A673 (cell line): ENCODE measurements around the gene GSG1. TPM values are rescaled to one million over a fixed set of nuclear protein-coding genes. Genes with fewer than 3 reads are reported as not detected.

Experiments
- BruUV-seq: library from RNA; stranded (reverse); fragments of 400-500 nt; replicated peaks from 2 replicates; lab custom pipeline; 2021; lab: Mats Ljungman, UMichigan
- CTCF ChIA-PET: fragments of 300-600 bp; sonication (Branson Sonifier 250); formaldehyde crosslinking; loops from one replicate; lab custom pipeline; 2022; ENCODE audit warnings: antibody characterized with exemption; lab: Charles Lee
- POLR2A ChIA-PET: fragments of 300-600 bp; sonication (Branson Sonifier 250); formaldehyde crosslinking; loops from one replicate; lab custom pipeline; 2022; ENCODE audit warnings: antibody characterized with exemption; ENCODE audit not compliant: low non-redundant PET; lab: Charles Lee
- DNase-seq: peaks from one replicate; pipeline ENCODE4 v3.0.0-alpha.2; 2015; ENCODE audit warnings: low spot score
- H3K27ac ChIP-seq: fragments of 200-600 bp; sonication (generic); 2 replicates; pipeline ENCODE4 v1.5.1; 2016; ENCODE audit warnings: mixed run types, low read depth, mild to moderate bottlenecking, mixed read lengths, antibody characterized with exemption, low read length; ENCODE audit not compliant: poor library complexity, severe bottlenecking
- H3K27me3 ChIP-seq: fragments of 200-600 bp; sonication (generic); replicated peaks from 2 replicates; pipeline ENCODE4 v1.6.1; 2017; ENCODE audit warnings: mixed run types, low read depth, mild to moderate bottlenecking, mixed read lengths, antibody characterized with exemption, low read length; ENCODE audit not compliant: insufficient read depth, poor library complexity
- H3K36me3 ChIP-seq: fragments of 200-600 bp; sonication (generic); 2 replicates; pipeline ENCODE4 v1.6.1; 2016; ENCODE audit warnings: mixed run types, mild to moderate bottlenecking, mixed read lengths, antibody characterized with exemption, low read length; ENCODE audit not compliant: insufficient read depth, poor library complexity, severe bottlenecking
- H3K4me1 ChIP-seq: fragments of 200-600 bp; sonication (generic); 2 replicates; pipeline ENCODE4 v1.6.1; 2017; ENCODE audit warnings: mixed run types, mild to moderate bottlenecking, mixed read lengths, antibody characterized with exemption, low read length; ENCODE audit not compliant: insufficient read depth, poor library complexity, severe bottlenecking
- H3K4me3 ChIP-seq: fragments of 200-600 bp; sonication (generic); 2 replicates; pipeline ENCODE4 v1.5.1; 2016; ENCODE audit warnings: low read depth, mixed run types, mild to moderate bottlenecking, mixed read lengths, low read length; ENCODE audit not compliant: poor library complexity, severe bottlenecking
- H3K9me3 ChIP-seq: fragments of 200-600 bp; sonication (generic); 2 replicates; pipeline ENCODE4 v1.6.1; 2016; ENCODE audit warnings: mixed run types, low read depth, mild to moderate bottlenecking, mixed read lengths, antibody characterized with exemption, low read length; ENCODE audit not compliant: poor library complexity, severe bottlenecking
- EZH2 ChIP-seq: fragments of 200-600 bp; sonication (generic); IDR thresholded peaks from 2 replicates; pipeline ENCODE4 v1.6.1; 2017; ENCODE audit warnings: borderline replicate concordance, low read depth, mild to moderate bottlenecking, mixed read lengths, antibody characterized with exemption, low read length; ENCODE audit not compliant: poor library complexity, severe bottlenecking
- intact Hi-C: fragments of 100-400 bp; cut with micrococcal nuclease; formaldehyde crosslinking; loops from one replicate; pipeline ENCODE4 v1.10.0; 2022; ENCODE audit not compliant: unreplicated experiment
- total RNA-seq: library from RNA; stranded (reverse); gene quantifications from 2 replicates; pipeline ENCODE4 v1.2.3, GENCODE V29; 2021
- TF ChIP-seq, protein P1 (sequence below): fragments of 300-800, 200-600 bp; sonication (generic); conservative IDR thresholded peaks from 2 replicates; pipeline ENCODE4 v1.5.1; 2017; ENCODE audit warnings: low read depth, mild to moderate bottlenecking, antibody characterized with exemption, low read length, moderate library complexity, mixed read lengths

The GSG1 gene
- total RNA-seq, 1 experiment from 2014 or later: 0.24 TPM

DNA sequence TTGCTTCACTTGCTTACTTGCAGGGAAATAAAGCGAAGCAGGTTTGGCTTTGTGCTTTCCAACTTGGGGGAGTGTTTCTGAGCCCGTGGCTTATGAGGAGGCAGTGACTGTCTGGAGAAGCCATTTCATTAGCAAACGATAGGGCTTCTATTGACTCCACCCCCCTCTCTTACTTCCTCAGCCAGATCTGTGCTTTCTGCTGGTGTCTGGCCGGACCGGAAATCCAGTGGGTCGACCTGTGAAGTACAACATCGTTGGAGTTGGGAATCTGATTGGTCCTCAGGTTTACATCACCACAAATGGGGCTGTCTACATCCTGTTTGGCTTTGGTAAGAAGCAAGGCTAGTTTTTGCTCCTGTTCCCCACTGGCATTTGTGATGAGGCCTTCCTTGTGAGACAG lies 37.0 kb downstream of the GSG1 start:
- no peaks in the 10 kb centered on the region for H3K9me3 ChIP-seq
- H3K27me3 ChIP-seq: no peaks in the 10 kb centered on the region
- BruUV-seq: no TSS peak
- intact Hi-C loops: no loop called here
- no peaks in the 10 kb centered on the region for H3K4me1 ChIP-seq
- TF ChIP-seq EZH2: no peak
- TF ChIP-seq, protein P1, sequence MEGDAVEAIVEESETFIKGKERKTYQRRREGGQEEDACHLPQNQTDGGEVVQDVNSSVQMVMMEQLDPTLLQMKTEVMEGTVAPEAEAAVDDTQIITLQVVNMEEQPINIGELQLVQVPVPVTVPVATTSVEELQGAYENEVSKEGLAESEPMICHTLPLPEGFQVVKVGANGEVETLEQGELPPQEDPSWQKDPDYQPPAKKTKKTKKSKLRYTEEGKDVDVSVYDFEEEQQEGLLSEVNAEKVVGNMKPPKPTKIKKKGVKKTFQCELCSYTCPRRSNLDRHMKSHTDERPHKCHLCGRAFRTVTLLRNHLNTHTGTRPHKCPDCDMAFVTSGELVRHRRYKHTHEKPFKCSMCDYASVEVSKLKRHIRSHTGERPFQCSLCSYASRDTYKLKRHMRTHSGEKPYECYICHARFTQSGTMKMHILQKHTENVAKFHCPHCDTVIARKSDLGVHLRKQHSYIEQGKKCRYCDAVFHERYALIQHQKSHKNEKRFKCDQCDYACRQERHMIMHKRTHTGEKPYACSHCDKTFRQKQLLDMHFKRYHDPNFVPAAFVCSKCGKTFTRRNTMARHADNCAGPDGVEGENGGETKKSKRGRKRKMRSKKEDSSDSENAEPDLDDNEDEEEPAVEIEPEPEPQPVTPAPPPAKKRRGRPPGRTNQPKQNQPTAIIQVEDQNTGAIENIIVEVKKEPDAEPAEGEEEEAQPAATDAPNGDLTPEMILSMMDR: no peak
- H3K4me3 ChIP-seq: no peak overlapping the region
- peaks cover 6% of the 10 kb centered on the region for H3K36me3 ChIP-seq
- ChIA-PET POLR2A (no interaction called here), CTCF (no interaction called here)
- no peak for DNase-seq
- H3K27ac ChIP-seq: no peak overlapping the region

DNA sequence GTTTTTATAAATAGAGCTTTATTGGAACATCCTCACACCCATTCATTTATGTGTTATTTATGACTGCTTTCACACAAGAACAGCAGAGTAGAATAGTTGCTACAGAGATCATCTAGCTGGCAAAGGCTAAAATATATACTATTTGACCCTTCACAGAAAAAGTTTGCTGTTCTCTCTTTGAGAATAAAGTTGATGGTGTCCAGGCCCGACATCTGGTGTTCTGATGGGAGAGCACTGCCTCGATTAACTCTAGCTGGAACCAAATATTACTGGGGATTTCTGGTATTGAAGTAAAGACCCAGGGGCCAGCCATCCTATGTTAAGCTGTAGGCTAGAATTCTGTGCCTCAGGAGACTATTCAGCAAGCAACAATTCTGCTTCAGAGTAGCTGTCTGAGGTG lies 37.5 kb downstream of the GSG1 start:
- TF ChIP-seq, protein P1: no peak
- no peak for TF ChIP-seq EZH2
- POLR2A ChIA-PET: no interaction called here
- intact Hi-C loops: no loop called here
- Histone ChIP-seq H3K4me3 (no peak overlapping the region), H3K36me3 (peaks cover 6% of the 10 kb centered on the region), H3K27ac (no peak overlapping the region), H3K4me1 (no peaks in the 10 kb centered on the region), H3K9me3 (no peaks in the 10 kb centered on the region), H3K27me3 (no peaks in the 10 kb centered on the region)
- no peak for DNase-seq
- no TSS peak for BruUV-seq
- CTCF ChIA-PET: no interaction called here

DNA sequence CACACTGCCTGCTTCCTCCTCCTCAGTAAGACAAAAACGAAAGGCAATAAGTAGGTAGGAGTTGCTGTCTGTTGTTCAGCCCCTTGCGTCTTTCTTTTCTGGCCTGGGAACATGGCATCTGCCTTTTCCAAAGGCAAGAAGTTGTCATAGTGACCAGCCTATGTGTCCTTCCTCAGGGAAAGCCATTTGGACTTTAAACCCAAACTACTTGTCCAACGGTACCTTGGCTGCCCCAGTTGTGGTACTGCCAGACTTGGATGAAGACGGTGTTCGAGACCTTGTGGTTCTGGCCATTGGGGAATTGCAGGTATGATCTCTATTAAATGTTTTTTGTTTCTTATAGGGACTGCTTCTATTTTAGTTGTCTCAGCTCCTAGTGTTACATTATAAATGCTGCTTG lies 40.8 kb downstream of the GSG1 start:
- no peak overlapping the region for H3K27ac ChIP-seq
- no TSS peak for BruUV-seq
- H3K4me3 ChIP-seq: no peak overlapping the region
- ChIA-PET POLR2A (no interaction called here), CTCF (no interaction called here)
- H3K9me3 ChIP-seq: no peaks in the 10 kb centered on the region
- no peak for DNase-seq
- intact Hi-C loops: no loop called here
- TF ChIP-seq, protein P1: no peak
- no peak for TF ChIP-seq EZH2
- H3K4me1 ChIP-seq: no peaks in the 10 kb centered on the region
- no peaks in the 10 kb centered on the region for H3K27me3 ChIP-seq
- H3K36me3 ChIP-seq: no peaks in the 10 kb centered on the region
